Small intestine (tissue), 7 donors: ENCODE measurements around the gene MEGF6. TPM values are rescaled to one million over a fixed set of nuclear protein-coding genes. Genes with fewer than 3 reads are reported as not detected.

Source experiments
- DNase-seq, 2 donors: peaks; one replicate each; pipeline versions ENCODE4 v3.0.0 to v3.0.0-alpha.2; 2013
- FAIRE-seq: peaks from 2 replicates; lab custom pipeline; 2012; peaks lifted over from hg19 to GRCh38; lab: Jason Lieb, UNC
- H3K27ac ChIP-seq, 3 donors: one replicate each; pipeline ENCODE4 v1.5.1; 2013; ENCODE audit warnings: low read length in 2 of 3, mild to moderate bottlenecking in 2 of 3, control low read depth in 1 of 3, inconsistent platforms in 1 of 3, low read depth in 1 of 3, moderate library complexity in 1 of 3
- H3K27me3 ChIP-seq, 3 donors: one replicate each; pipeline ENCODE4 v1.6.1; 2013; ENCODE audit warnings: low read length in 3 of 3, inconsistent platforms in 1 of 3; ENCODE audit not compliant: control insufficient read depth in 3 of 3, insufficient read depth in 3 of 3
- H3K36me3 ChIP-seq, 3 donors: one replicate each; pipeline ENCODE4 v1.6.1; 2013; ENCODE audit warnings: low read length in 3 of 3, inconsistent platforms in 1 of 3, low read depth in 1 of 3, mild to moderate bottlenecking in 1 of 3, moderate library complexity in 1 of 3; ENCODE audit not compliant: control insufficient read depth in 3 of 3, insufficient read depth in 2 of 3
- H3K4me1 ChIP-seq, 3 donors: one replicate each; pipeline ENCODE4 v1.6.1; 2013; ENCODE audit warnings: low read length in 2 of 3, inconsistent platforms in 1 of 3, low read depth in 1 of 3, mild to moderate bottlenecking in 1 of 3, moderate library complexity in 1 of 3; ENCODE audit not compliant: control insufficient read depth in 3 of 3, insufficient read depth in 2 of 3
- H3K4me3 ChIP-seq, 3 donors: one replicate each; pipeline ENCODE4 v1.5.1; 2013; ENCODE audit warnings: low read length in 3 of 3, control low read depth in 1 of 3, inconsistent platforms in 1 of 3, low read depth in 1 of 3, mild to moderate bottlenecking in 1 of 3, moderate library complexity in 1 of 3
- H3K9me3 ChIP-seq, 2 donors: one replicate each; pipeline ENCODE4 v1.6.1; 2013; ENCODE audit warnings: low read depth in 1 of 2, low read length in 1 of 2; ENCODE audit not compliant: control insufficient read depth in 2 of 2, insufficient read depth in 1 of 2
- WGBS, 3 donors: extraction: QIAGEN DNeasy Blood & Tissue Kit; methylation state at CpG; one replicate each; pipeline ENCODE4 v1.1.7; 2013; 5-methylcytosine and 5-hydroxymethylcytosine counted together
- polyA plus RNA-seq, 4 donors: library from polyadenylated mRNA; stranded (reverse) in 3 of 4; unstranded in 1 of 4; fragments of 200-250 nt in 3 of 4; fragments of 120-200 nt in 1 of 4; gene quantifications; one replicate each; pipeline versions ENCODE4 v1.2.1 to v1.2.3, GENCODE V29; 2013
- donor health status: healthy with polysubstance abuse.
- donor health status: control.
- donor health status: control.
- donor health status: Bipolar disorder and iron deficiency.
- donor health status: healthy.

MEGF6 gene
- polyA plus RNA-seq, 4 donors: 0.45 to 5.8 (median 3.7) TPM

DNA sequence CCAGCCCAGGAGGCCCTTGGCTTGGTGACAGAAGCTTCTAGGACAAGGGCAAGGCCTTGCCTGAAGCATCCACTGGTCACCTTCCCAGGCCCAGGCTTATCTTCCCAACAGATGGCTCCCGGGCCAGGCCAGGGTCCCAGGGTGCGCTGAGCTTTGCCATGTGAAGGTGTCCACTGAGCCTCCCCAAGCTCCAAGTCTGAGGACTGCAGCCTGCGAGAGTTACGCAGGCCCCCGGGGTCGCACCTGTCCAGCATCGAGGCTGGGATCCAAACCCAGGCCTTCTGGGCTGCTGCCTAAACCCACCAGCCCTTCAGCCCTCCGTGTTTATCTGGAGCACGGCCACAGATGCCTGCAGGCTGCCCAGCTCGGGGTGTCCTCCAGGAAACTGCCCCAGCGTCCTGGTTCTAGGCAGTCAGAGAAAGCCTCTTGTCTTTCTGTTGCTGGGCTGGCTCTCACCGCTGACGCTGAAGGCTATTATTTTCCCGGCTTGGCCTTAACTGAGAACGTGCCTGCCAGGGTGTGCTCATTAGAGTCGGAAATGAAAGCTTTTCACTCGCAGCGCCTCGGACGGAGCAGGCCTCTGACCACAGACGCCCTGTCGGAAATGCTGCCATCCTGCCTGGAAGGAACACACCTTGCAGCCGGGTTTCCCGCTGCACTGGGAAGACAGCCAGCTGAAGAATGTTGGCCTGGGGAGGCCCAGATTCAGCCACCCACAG lies 71.4 kb downstream of the MEGF6 start:
- peaks cover 0 to 3% of the 10 kb centered on the region in 2 donors for H3K9me3 ChIP-seq
- FAIRE-seq: no peak
- peaks cover 0 to 7% (median 0%) of the 10 kb centered on the region in 3 donors for H3K4me1 ChIP-seq
- H3K27me3 ChIP-seq: no peaks in the 10 kb centered on the region
- no peak overlapping the region for H3K4me3 ChIP-seq
- no peak for DNase-seq
- H3K27ac ChIP-seq: no peak overlapping the region
- H3K36me3 ChIP-seq: no peaks in the 10 kb centered on the region
- 68 to 81% (median 77%) methylated on average over 24 of the region's 24 CpGs for WGBS, 3 donors

DNA sequence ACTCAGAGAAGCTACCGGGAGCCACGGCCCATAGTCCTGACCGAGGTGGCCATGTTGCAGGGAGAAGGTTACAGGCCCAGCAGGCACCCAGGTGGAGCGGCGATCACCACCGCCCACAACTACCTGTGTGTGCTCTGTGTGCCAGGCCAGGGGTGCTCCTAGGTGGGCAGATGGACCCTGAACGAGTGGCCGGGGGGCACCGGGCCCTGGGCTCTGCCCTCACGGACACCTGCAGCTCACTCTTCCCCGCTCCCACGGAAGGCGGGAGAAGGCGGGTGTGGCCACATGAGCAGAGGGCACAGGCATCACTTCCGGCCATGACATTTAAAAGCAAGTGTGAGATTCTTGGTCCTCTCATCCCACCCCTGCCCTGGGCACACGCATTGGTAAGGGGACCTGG lies 73.9 kb downstream of the MEGF6 start:
- no peak for FAIRE-seq
- WGBS, 3 donors: 62 to 90% (median 71%) methylated on average over 16 of the region's 16 CpGs
- H3K27me3 ChIP-seq: peaks cover 0 to 3% (median 0%) of the 10 kb centered on the region in 3 donors

DNA sequence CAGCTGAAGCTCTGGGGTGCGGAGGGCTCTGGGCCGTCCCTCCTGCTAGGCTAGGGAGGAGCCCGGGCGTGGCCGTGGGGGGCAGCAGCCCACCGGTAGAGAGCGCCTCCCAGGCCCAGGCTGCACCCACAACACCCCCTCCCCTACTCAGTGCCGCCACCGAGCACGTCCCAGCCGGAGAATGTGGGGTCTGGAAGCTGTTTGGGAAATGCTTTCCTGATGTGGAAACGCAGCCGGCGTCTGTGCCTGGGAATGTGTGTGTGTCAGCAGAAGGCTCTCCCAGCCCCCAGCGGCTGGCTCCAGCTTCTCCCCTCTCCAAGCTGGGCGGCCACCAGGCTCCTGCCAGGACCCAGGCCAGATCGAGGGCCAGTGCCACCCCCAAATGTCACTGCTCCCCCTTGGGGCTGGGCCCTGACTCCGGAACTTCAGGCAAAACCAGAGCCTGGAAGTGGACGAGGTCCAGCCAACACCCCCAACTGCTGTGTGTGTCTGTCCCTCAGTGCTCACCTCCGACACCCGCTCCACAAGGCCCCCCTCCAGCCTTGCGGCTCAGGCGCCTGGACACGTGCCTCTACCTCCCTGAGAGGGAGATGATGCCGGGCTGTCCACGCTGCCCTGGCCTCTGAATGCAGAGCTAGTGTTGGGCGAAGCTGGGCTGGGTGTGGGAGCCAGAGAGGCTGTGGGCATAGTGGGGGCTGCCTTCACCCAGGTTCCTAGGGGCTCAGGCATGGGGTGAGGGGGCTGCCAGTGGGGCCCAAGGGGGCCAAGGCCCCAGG lies 74.7 kb downstream of the MEGF6 start:
- peaks cover 0 to 3% (median 0%) of the 10 kb centered on the region in 3 donors for H3K27me3 ChIP-seq
- no peak overlapping the region for H3K27ac ChIP-seq
- H3K9me3 ChIP-seq: peaks cover 0 to 3% of the 10 kb centered on the region in 2 donors
- no peak overlapping the region for H3K4me3 ChIP-seq
- H3K36me3 ChIP-seq: no peaks in the 10 kb centered on the region
- no peaks in the 10 kb centered on the region for H3K4me1 ChIP-seq
- no peak for DNase-seq
- FAIRE-seq: no peak
- 75 to 78% (median 76%) methylated on average over 26 to 27 of the region's 27 CpGs for WGBS, 3 donors

More for the DNA sequence above, 73.9 kb downstream of the MEGF6 start:
- no peak for DNase-seq
- Histone ChIP-seq H3K27ac (no peak overlapping the region), H3K4me1 (peaks cover 0 to 7% (median 0%) of the 10 kb centered on the region in 3 donors), H3K36me3 (no peaks in the 10 kb centered on the region), H3K9me3 (peaks cover 0 to 3% of the 10 kb centered on the region in 2 donors), H3K4me3 (no peak overlapping the region)

DNA sequence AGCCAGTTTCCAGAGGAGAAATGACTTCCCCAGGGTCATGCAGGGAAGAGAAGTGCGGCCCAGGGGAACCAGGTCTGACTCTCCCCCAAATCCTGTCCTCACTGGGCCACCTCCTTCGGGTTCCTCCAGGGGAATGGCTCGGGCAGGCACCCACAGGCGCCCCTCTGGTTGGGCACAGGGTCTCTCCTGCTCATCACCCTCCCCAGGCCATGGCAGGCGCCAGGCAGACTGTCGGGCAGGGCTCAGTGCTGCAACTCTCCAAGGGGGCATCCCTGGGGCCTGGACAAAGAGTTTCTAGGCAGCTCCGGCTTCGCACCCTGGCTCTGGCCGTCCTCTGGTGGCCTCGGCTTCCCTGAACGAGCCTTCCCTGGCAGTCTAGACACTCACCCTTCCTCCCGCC lies 75.6 kb downstream of the MEGF6 start:
- H3K27ac ChIP-seq: no peak overlapping the region
- peaks cover 0 to 2% of the 10 kb centered on the region in 2 donors for H3K9me3 ChIP-seq
- FAIRE-seq: no peak
- H3K27me3 ChIP-seq: peaks cover 0 to 3% (median 0%) of the 10 kb centered on the region in 3 donors
- H3K4me1 ChIP-seq: no peaks in the 10 kb centered on the region
- WGBS, 3 donors: 80 to 91% (median 82%) methylated on average over 11 to 12 of the region's 12 CpGs
- DNase-seq: no peak
- no peak overlapping the region for H3K4me3 ChIP-seq
- H3K36me3 ChIP-seq: no peaks in the 10 kb centered on the region

DNA sequence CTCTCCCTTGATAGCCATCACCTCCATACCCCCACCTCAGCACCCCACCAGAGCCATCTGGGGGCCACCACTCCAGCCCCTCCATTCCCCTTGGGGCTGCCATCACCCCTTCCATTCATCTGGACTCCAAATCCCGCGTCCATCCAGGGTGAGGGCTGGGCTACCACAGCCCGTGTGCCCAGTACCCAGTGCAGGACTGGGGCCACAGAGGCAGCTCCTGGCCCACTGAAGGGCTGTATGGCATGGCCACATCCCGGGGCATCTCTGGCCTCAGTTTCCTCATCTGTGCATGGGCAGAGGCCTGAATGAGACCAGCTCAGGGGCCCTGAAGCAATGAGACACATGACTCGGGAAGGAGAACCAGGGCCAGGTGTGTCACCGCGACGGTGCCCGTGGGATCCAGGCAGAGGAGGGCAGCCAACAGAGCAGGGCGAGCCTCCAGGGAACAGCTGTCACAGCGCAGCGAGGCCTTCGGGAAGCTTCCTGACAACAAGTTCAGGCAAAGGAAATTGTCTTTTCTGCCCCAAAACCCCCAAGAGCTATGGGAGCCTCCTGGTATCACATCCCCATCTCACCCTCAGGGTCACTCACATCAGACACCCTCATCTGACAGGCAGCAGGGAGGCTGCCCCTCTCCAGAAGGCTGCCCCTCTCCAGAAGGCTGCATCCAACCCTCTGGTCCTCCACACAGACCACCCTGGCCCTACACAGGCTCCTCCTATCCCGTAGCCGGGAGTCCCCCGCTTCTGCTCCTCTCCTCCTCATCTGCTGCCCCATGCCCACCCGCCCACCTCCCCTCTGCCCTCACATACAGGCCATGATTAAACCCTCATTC lies 76.3 kb downstream of the MEGF6 start:
- Histone ChIP-seq H3K4me3 (no peak overlapping the region), H3K36me3 (no peaks in the 10 kb centered on the region), H3K27me3 (peaks cover 0 to 3% (median 1%) of the 10 kb centered on the region in 3 donors), H3K4me1 (peaks cover 0 to 5% (median 3%) of the 10 kb centered on the region in 3 donors), H3K27ac (no peak overlapping the region), H3K9me3 (no peaks in the 10 kb centered on the region)
- no peak for FAIRE-seq
- no peak for DNase-seq
- 47 to 74% (median 63%) methylated on average over 17 of the region's 17 CpGs for WGBS, 3 donors

DNA sequence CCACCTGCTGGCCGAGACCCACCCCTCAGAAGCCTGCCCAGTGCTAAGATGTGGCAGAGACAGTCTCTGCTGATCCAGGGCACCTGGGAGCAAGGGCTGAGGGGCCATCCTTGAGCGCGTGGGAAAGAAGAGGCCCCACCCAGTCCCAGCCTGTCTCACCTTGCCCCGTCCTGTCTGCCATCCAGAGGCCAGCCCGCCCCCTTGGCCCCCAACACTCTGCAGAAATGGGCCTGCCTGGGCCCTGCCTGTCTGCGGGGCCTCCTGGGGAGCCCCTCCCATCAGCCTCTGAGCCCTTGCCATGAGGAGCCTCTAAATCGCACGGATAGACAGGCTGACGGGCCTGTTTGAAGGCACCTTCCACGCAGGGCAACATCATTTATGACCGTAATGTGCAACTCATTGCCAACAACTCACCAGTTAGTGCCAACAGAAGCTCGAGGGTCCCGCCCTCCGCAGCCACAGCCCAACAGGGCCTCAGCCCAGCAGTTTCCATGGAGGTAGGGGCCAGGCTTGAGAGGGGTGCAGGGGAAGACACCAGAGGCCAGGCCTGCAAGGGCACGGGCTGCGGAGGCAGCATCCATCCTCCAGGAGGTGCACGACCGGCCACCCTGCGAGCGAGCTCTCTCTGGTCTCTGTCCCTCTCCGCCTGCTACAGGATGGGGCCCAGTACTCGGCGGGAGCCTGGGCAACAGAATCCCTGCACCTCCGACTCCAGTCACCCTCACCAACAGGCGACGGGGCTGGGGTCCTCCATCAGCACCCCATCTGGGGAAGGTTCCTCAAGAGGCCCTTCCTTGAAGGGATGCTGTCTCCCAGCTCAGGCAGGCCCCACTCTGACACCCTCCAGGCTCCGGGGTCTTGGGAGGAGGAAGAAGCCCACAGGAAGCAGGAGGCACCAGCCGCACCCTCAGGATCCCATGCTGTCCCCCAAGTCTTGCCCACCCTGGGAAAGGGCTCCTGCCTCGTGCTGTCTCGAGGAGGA lies 78.0 kb downstream of the MEGF6 start:
- FAIRE-seq: no peak
- 42 to 81% (median 55%) methylated on average over 28 to 30 of the region's 30 CpGs for WGBS, 3 donors
- H3K27ac ChIP-seq: no peak overlapping the region

DNA sequence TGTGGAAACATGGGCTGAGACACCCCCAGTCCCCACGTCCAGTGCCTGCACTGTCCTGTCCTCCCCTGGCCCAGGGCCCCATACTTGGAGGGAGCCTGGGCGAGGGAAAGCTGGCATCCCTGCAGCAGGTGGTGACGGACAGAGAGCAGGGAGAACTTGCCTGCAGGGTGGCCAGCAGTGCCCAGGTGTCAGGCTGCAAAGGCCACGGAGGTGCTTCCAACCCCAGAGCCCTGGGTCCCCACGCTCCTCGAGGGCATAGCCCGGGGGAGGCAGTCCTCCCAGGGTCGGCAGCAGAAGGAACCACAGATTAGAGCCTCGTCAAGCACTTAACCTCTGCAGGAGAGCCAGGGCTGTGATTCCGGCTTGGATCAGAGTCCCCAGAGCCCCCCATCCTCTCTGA lies 79.4 kb downstream of the MEGF6 start:
- no peak for FAIRE-seq
- no peak overlapping the region for H3K4me3 ChIP-seq
- H3K4me1 ChIP-seq: peaks cover 0 to 7% (median 7%) of the 10 kb centered on the region in 3 donors
- H3K27ac ChIP-seq: no peak overlapping the region
- no peaks in the 10 kb centered on the region for H3K9me3 ChIP-seq
- H3K36me3 ChIP-seq: no peaks in the 10 kb centered on the region
- WGBS, 3 donors: 41 to 65% (median 48%) methylated on average over 10 of the region's 10 CpGs
- peaks cover 0 to 3% (median 3%) of the 10 kb centered on the region in 3 donors for H3K27me3 ChIP-seq
- DNase-seq: no peak

More for the DNA sequence above, 78.0 kb downstream of the MEGF6 start:
- H3K27me3 ChIP-seq: peaks cover 0 to 3% (median 3%) of the 10 kb centered on the region in 3 donors
- DNase-seq: no peak
- no peak overlapping the region for H3K4me3 ChIP-seq
- peaks cover 0 to 7% (median 7%) of the 10 kb centered on the region in 3 donors for H3K4me1 ChIP-seq
- H3K36me3 ChIP-seq: no peaks in the 10 kb centered on the region
- H3K9me3 ChIP-seq: no peaks in the 10 kb centered on the region
